Measurements from ENCODE around the gene MARCHF2. TPM values are rescaled to one million over a fixed set of nuclear protein-coding genes. Genes with fewer than 3 reads are reported as not detected.

Gene MARCHF2
- total and polyA plus RNA-seq, 2 donors (not counting 3 experiments of a cell fraction or from before 2014, with no cell fraction given): 43.5 to 91.9 TPM

GRCh38 chr19:8481201-8481600 lies 68.1 kb downstream of the MARCHF2 start:
- DNase-seq (ENCODE audit: low read depth, low spot score) (no peak), FAIRE-seq (no peak)
- H3K4me2 ChIP-seq (ENCODE audit: insufficient read depth, low read length): no peak overlapping the region
- no peak overlapping the region for H3K9ac ChIP-seq (replicated peaks; ENCODE audit: extremely low read depth, insufficient read depth, low read length)
- TF ChIP-seq JUN (IDR thresholded peaks at IDR 0.05; ENCODE audit: borderline replicate concordance, insufficient read depth, insufficient read length, low read depth): no peak
- no peak for TF ChIP-seq POLR2AphosphoS5 (IDR thresholded peaks at IDR 0.05; ENCODE audit: insufficient read depth, low read depth, low read length)
- TF ChIP-seq, protein P1, sequence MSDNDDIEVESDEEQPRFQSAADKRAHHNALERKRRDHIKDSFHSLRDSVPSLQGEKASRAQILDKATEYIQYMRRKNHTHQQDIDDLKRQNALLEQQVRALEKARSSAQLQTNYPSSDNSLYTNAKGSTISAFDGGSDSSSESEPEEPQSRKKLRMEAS (IDR thresholded peaks at IDR 0.05; ENCODE audit: insufficient read depth, insufficient read length): no peak
- no peak for TF ChIP-seq GATA2 (IDR thresholded peaks at IDR 0.05; ENCODE audit: insufficient read depth, insufficient read length, low read depth, low read length)
- TF ChIP-seq, protein P2, sequence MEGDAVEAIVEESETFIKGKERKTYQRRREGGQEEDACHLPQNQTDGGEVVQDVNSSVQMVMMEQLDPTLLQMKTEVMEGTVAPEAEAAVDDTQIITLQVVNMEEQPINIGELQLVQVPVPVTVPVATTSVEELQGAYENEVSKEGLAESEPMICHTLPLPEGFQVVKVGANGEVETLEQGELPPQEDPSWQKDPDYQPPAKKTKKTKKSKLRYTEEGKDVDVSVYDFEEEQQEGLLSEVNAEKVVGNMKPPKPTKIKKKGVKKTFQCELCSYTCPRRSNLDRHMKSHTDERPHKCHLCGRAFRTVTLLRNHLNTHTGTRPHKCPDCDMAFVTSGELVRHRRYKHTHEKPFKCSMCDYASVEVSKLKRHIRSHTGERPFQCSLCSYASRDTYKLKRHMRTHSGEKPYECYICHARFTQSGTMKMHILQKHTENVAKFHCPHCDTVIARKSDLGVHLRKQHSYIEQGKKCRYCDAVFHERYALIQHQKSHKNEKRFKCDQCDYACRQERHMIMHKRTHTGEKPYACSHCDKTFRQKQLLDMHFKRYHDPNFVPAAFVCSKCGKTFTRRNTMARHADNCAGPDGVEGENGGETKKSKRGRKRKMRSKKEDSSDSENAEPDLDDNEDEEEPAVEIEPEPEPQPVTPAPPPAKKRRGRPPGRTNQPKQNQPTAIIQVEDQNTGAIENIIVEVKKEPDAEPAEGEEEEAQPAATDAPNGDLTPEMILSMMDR (IDR thresholded peaks at IDR 0.05; ENCODE audit: extremely low read depth in 1 of 2, insufficient read depth in 1 of 2, low read depth in 1 of 2, low read length in 2 of 2): no peak
- TF ChIP-seq EZH2 (IDR thresholded peaks at IDR 0.05; ENCODE audit: borderline replicate concordance, low read depth, low read length, severe bottlenecking): no peak
- no peak for TF ChIP-seq FOS (IDR thresholded peaks at IDR 0.05; ENCODE audit: borderline replicate concordance, insufficient read depth, low read length)
- TF ChIP-seq MYC (IDR thresholded peaks at IDR 0.05; ENCODE audit: low read depth, low read length): no peak
- TF ChIP-seq POLR2A (IDR thresholded peaks at IDR 0.05; ENCODE audit: low read depth, low read length): no peak
- no peaks in the 10 kb centered on the region for H3K4me1 ChIP-seq (ENCODE audit: control insufficient read depth, extremely low read depth, insufficient read depth, low read length)
- no peak overlapping the region for H2AFZ ChIP-seq (ENCODE audit: low read depth, low read length)
- H3K27ac ChIP-seq (ENCODE audit: insufficient read depth, low read depth, low read length): no peak overlapping the region
- peaks cover 5% of the 10 kb centered on the region for H4K20me1 ChIP-seq (replicated peaks; ENCODE audit: control insufficient read depth, extremely low read depth, insufficient read depth, low read length)
- intact Hi-C loops (cut with micrococcal nuclease) (no loop called here), dilution Hi-C loops (cut with MboI; ENCODE audit: extremely low pct_ligation_motif_present, low sequenced_read_pairs) (no loop called here)
- no peak overlapping the region for H3K4me3 ChIP-seq (replicated peaks in 1 of 3; ENCODE audit: insufficient read depth in 1 of 3, low read depth in 1 of 3, low read length in 3 of 3)
- ChIA-PET CTCF (no interaction called here), POLR2A (interaction anchor here (0.6 kb wide), 1 partner anchor 1100 kb away, joined by 3 read pairs; no protein-coding TSS in a partner anchor)
- peaks cover 58% of the 10 kb centered on the region for H3K79me2 ChIP-seq (ENCODE audit: control insufficient read depth, insufficient read depth, low read length)
- no TSS peak for BruUV-seq (replicated peaks)
- no peaks in the 10 kb centered on the region for H3K9me1 ChIP-seq (replicated peaks; ENCODE audit: control insufficient read depth, extremely low read depth, insufficient read depth, low read length)
- no peaks in the 10 kb centered on the region for H3K27me3 ChIP-seq (ENCODE audit: control insufficient read depth in 2 of 2, insufficient read depth in 2 of 2, low read length in 2 of 2)
- H3K9me3 ChIP-seq (replicated peaks; ENCODE audit: control insufficient read depth, insufficient read depth, low read length): no peaks in the 10 kb centered on the region
- H3K36me3 ChIP-seq (ENCODE audit: control insufficient read depth in 2 of 2, extremely low read depth in 1 of 2, insufficient read depth in 2 of 2, low read length in 2 of 2): peaks cover 25 to 66% of the 10 kb centered on the region in 2 experiments
